ENCODE results near the gene TMEM175.
A peak's percentile ranks its signal among the peaks of the same experiment; 100 is the strongest.

The TMEM175 gene

GRCh38 chr4:898869-899555 lies 33.2 kb upstream of the TMEM175 start:
- DNase-seq (ENCODE audit: low read depth in 2 of 2), result no peak

GRCh38 chr4:899556-899906 lies 32.7 kb upstream of the TMEM175 start:
- DNase-seq (ENCODE audit: low read depth in 2 of 2), result no peak

- no peak for DNase-seq (ENCODE audit: low read depth in 2 of 2)
Measured at GRCh38 chr4:900073-900472, 32.2 kb upstream of the TMEM175 start.

- DNase-seq (ENCODE audit: low read depth in 2 of 2), result no peak
Measured at GRCh38 chr4:900721-901120, 31.5 kb upstream of the TMEM175 start.

- no peak for DNase-seq (ENCODE audit: low read depth in 2 of 2)
Measured at GRCh38 chr4:901192-901910, 30.9 kb upstream of the TMEM175 start.

- DNase-seq (ENCODE audit: low read depth in 2 of 2), result no peak
Measured at GRCh38 chr4:903066-904046, 28.9 kb upstream of the TMEM175 start.

- no peak for DNase-seq (ENCODE audit: low read depth in 2 of 2)
Measured at GRCh38 chr4:905485-906338, 26.5 kb upstream of the TMEM175 start.

GRCh38 chr4:906339-907102 lies 25.7 kb upstream of the TMEM175 start:
- no peak for DNase-seq (ENCODE audit: low read depth in 2 of 2)

GRCh38 chr4:907103-907400 lies 25.2 kb upstream of the TMEM175 start:
- no peak for DNase-seq (ENCODE audit: low read depth in 2 of 2)

GRCh38 chr4:907691-908425 lies 24.4 kb upstream of the TMEM175 start:
- peak; percentile 69 for DNase-seq (ENCODE audit: low read depth in 2 of 2)

- DNase-seq (ENCODE audit: low read depth in 2 of 2), result no peak
Measured at GRCh38 chr4:909131-909571, 23.1 kb upstream of the TMEM175 start.

- no peak for DNase-seq (ENCODE audit: low read depth in 2 of 2)
Measured at GRCh38 chr4:909821-910220, 22.4 kb upstream of the TMEM175 start.

- DNase-seq (ENCODE audit: low read depth in 2 of 2), result no peak
Measured at GRCh38 chr4:910366-911091, 21.7 kb upstream of the TMEM175 start.

GRCh38 chr4:911221-911751 lies 21.0 kb upstream of the TMEM175 start:
- DNase-seq (ENCODE audit: low read depth in 2 of 2), result no peak

- DNase-seq (ENCODE audit: low read depth in 2 of 2), result no peak
Measured at GRCh38 chr4:911871-912490, 20.3 kb upstream of the TMEM175 start.

- no peak for DNase-seq (ENCODE audit: low read depth in 2 of 2)
Measured at GRCh38 chr4:912548-913279, 19.5 kb upstream of the TMEM175 start.

GRCh38 chr4:913280-913618 lies 19.0 kb upstream of the TMEM175 start:
- DNase-seq (ENCODE audit: low read depth in 2 of 2), result no peak

GRCh38 chr4:914531-914930 lies 17.7 kb upstream of the TMEM175 start:
- no peak for DNase-seq (ENCODE audit: low read depth in 2 of 2)

Measured in fibroblast of skin of left biceps (primary cell).